Left renal cortex interstitium (tissue), 4 donors: ENCODE measurements around the gene TMEM126A. TPM values are rescaled to one million over a fixed set of nuclear protein-coding genes. Genes with fewer than 3 reads are reported as not detected.
"Not testable (repeated sequence)": the region's sequence is repeated elsewhere in the genome, so short reads cannot be mapped to it uniquely, and the experiment has no call there.

Experiments
- DNase-seq, 4 donors: peaks; one replicate each; pipeline ENCODE4 v3.0.0-alpha.2; 2013; ENCODE audit warnings: low read depth in 4 of 4, low spot score in 2 of 4, missing footprints in 1 of 4
- polyA plus RNA-seq, 4 donors: library from polyadenylated mRNA; unstranded; fragments of 120-200 nt; gene quantifications; one replicate each; pipeline ENCODE4 v1.2.1, GENCODE V29; 2013; ENCODE audit not compliant: insufficient read length in 4 of 4

TMEM126A gene
- polyA plus RNA-seq = 10 to 100 TPM; 30.2 to 37.2 (median 34.4) TPM

DNA sequence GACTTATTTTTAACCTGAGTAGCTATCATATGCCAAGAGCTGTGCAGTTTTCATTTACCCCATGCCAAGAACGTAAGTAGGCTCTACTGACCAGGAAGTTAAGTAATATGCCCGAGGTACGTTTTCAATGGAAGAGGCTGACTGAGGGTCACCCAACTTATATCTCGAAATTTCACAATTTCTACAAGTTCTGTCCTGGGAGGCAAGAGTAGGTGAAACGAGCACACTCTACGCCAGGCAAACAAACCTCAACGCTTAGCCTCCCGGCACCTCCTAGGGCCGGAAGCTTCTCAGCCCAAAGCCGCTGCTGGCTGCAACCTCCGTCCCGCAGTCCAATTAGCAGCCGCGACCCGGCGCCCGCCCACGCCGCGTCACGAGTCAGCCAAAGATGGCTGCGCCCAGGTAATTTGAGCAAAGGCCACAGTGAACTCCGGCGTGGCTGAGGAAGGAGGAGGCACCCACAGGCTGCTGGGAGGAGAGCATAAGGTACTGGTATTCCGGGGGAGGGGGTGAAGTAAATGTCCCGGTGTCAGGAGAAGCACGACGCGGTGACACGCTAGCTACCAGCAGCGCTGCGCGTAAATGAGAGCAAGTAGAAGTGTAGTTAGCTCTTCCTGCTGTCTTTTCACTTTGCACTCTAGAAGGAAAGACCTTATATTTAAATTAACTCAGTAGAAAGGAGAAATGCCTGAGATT is at the start of gene TMEM126A:
Gene TMEM126A, plus strand, starts transcription at position 364 of the 696 bp plus-strand sequence. CDS start 2,289 bp downstream, outside the sequence.
- peak; percentile 77 to 86 (median 82) for DNase-seq

DNA sequence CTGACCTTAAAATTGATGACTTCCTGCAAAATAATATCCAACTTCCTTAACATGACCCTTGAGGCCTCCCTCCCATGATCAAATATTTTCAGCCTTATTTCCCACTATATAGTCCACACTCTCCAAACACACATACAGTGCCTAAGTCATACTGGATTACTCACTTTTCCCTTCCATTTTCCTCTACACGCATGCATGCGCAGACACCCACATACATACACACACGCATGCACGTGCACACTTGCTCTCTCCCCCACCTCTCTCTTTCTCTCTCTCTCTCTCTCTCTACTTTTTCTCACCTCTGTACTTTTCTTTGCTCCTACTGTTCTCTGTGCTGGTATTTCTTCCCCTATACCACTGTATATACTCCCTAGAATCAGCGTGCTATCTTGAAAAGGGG is 48.7 kb upstream of the TMEM126A start:
- DNase-seq = no peak

DNA sequence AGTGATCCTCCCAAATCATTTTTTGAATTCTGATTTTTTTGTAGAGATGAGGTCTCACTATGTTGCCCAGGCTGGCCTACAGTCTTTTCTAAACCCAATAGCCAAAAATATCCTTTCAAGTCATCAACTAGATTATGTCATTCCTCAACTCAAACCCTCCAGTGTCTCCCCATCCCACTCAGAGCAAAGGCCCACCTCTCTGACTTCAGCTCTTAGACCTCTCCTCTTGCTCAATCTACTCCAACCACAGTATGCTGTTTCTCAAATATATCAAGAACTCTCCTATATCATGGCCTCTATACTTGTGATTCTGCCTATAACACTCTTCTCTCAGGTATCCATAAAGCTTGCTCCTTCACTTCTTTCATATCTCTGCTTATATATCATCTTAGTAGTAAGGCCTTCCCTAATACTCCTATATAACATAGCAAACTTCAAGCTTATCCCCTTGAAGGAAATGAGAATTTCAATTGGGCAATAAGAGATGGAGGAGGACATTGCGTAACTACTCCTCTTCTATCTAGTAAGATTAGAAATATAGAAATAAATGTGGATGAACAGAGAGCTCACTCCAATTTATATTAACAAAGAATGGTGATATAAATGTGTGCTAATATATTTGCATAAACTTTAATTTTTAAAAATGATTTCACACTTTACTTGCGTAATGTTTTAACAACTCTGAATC is 45.1 kb upstream of the TMEM126A start:
- no peak for DNase-seq

DNA sequence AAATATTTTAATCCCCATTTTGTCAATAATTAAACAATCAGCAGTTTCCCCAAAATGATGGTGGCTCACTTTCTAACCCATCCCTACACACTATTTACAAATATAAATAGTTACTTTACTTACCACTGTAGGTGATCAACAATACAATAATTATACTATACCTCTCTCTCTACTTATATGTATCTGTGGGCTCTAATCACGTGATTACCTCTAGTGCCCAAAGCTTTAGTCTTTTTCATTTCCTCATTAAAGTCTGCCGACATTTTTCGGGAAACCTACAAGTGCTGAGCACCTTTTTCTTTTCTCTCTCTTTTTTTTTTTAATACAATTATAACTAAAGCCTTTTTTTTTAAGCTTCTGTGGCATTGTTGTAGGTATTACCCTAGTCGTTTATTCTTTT is 44.5 kb upstream of the TMEM126A start:
- DNase-seq = no peak

DNA sequence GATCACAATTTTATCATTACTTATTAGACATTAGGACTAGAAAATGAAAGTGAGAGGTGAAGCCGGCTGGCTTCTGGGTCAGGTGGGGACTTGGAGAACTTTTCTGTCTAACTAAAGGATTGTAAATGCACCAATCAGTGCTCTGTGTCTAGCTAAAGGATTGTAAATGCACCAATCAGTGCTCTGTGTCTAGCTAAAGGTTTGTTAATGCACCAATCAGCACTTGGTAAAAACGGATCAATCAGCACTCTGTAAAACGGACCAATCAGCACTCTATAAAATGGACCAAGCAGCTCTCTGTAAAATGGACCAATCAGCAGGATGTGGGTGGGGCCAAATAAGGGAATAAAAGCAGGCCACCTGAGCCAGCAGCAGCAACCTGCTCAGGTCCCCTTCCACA is 41.5 kb upstream of the TMEM126A start:
- not testable (repeated sequence) for DNase-seq

DNA sequence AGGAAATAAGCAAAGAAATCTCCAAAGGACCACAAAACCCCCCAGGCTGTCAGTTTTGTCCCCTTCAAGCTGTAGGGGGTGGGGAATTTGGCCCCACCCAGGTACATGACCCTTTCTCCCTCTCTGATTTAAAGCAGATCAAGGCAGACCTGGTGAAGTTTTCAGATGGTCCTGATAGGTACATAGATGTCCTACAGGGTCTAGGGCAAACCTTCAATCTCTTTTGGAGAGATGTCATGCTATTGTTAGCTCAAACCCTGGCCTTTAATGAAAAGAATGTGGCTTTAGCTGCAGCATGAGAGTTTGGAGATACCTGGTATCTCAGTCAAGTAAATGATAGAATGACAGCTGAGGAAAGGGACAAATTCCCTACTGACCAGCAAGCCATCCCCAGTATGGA is 39.1 kb upstream of the TMEM126A start:
- not testable (repeated sequence) for DNase-seq

DNA sequence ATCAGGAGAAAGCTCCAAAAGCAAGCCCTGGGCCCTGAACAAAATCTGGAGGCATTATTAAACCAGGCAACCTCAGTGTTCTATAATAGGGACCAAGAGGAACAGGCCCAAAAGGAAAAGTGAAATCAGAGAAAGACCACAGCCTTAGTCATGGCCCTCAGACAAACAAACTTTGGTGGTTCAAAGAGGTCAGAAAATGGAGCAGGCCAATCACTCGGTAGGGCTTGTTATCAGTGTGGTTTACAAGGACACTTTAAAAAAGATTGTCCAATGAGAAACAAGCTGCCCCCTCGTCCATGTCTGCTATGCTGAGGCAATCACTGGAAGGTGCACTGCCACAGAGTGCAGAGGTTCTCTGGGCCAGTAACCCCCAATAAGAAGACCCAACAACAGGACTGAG is 38.5 kb upstream of the TMEM126A start:
- not testable (repeated sequence) for DNase-seq

DNA sequence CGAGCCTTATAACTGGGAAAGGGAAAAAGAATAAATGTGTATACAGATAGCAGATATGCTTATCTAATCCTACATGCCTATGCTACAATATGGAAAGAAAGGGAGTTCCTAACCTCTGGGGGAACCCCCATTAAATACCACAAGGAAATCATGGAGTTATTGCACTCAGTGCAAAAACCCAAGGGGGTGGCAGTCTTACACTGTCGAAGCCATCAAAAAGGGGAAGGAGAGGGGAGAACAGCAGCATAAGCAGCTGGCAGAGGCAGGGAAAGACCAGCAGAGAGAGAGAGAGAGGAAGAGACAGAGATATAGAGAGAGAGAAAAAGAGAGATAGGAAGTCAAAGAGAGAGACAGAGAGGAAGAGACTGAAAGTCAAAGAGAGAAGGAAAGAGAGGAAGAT is 36.1 kb upstream of the TMEM126A start:
- DNase-seq = not testable (repeated sequence)

DNA sequence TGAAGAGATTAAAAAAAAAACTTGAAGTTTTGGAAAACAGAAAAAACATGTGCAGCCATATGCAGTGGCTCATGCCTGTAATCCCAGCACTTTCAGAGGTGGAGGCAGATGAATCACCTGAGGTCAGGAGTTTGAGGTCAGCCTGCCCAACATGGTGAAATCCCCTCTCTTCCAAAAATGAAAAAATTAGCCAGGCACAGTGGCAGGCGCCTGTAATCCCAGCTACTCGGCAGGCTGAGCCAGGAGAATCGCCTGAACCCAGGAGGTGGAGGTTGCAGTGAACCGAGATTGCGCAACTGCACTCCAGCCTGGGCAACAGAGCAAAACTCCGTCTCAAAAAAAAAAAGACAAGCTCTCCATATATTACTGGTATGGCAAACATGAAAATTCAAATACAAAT is 28.3 kb upstream of the TMEM126A start:
- DNase-seq = no peak

DNA sequence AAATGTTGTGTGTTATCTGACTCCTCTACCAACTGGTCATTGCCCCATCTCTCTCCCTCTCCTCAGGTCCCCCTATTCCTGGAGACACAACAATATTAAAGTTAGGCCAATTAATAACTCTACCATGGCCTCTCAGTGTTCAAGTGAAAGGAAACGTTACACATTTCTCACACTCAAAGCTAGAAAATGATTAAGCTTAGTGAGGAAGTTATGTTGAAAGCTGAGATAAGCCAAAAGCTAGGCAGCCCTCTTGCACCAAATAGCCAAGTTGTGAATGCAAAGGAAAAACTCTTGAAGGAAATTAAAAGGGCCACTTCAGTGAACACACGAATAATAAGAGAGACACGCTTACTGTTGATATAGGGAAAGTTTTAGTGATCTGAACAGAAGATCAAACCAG is 27.5 kb upstream of the TMEM126A start:
- DNase-seq = no peak

DNA sequence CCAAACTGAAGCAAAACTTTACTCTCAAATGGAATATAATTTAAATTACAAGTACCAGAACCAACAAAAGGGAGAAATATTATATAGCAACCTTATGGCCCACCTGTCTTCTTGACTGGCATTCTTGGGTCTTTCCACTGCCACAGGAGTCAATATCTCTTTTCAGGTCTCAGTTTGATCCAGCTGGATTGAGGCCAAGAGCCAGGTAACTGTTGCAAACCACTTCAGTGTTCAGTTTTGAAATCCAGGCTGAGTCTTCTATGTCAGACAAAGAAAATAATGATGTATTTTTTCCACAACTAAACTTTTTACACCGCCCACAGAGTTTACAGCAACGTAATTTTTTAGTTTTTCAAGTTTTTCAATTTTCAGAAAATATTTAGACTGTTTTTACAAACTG is 21.3 kb upstream of the TMEM126A start:
- DNase-seq = no peak

DNA sequence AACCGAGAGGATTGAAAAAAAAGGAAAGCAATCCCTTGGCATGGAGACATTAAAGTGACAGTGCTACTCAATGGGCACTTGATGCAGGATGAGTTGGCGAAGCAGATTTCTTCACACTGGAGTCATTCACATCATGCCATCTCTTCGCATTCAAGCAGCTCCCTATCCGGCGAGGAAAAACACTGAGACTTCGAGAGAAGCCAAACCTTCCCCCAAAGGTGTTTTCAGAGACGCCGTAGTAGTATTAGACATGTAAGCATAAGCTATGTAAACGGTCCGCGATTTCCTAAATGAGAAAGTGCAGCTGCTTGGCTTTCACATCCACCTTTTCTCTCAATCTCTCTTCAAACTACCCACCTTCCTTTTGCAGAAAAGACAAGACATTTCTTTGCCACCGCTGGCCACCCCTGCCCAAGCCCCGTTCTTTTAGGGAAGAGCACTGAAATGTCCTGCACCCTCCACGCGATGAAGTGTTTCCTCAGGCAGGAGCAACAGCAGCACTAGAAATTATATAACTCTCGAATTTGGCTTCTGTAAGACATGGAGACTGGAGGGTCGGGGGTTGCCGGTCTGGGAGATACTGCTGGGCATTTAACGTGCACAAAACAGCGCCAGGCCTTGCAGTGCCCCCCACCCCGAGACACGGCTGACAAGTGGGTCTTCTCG is 20.3 kb upstream of the TMEM126A start, which contains the start of gene DLG2:
Gene DLG2, minus strand, starts transcription at position 13 of the 666 bp plus-strand sequence.
- DNase-seq = peak in 3 of 4 donors; percentile 35 to 59 (median 43)

DNA sequence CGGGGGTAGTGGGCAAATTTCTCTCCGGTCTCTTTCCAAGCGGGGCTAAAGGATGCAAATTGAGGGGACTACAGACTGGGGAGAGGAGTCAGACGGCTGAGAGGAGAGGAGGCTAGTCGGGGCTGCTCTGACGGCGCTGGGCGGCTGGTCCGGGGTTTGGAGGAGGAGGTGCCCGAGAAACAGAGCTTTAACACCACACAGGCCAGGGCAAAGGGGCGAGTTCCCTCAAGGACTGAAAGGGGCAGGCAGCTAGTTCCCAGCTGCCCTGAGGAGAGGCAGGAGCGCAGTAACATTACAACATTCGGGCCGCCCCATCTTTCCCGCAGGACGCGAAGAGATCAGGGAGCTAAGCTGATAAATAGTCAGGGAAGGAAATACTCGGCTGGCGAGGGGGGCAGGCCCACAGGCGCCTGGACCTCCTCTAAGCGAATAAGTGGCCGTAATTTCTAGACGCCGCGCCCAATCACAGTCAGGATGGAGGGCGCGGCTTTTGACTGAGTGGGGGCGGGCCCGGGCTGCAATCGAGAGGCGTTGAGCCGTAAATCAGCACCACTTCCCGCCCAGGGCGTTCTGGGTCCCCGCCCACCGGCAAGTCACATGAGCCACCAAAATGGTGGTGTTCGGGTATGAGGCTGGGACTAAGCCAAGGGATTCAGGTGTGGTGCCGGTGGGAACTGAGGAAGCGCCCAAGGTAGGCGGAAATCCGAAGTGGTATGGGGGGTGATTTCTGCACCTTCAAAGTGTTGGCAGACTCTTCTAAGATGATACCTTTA is 19.6 kb upstream of the TMEM126A start, which contains the start of gene TMEM126B:
Gene TMEM126B, plus strand, starts transcription at position 596 of the 773 bp plus-strand sequence. Its CDS starts 15 bp downstream, at position 611.
- DNase-seq = peak; percentile 81 to 96 (median 92)

DNA sequence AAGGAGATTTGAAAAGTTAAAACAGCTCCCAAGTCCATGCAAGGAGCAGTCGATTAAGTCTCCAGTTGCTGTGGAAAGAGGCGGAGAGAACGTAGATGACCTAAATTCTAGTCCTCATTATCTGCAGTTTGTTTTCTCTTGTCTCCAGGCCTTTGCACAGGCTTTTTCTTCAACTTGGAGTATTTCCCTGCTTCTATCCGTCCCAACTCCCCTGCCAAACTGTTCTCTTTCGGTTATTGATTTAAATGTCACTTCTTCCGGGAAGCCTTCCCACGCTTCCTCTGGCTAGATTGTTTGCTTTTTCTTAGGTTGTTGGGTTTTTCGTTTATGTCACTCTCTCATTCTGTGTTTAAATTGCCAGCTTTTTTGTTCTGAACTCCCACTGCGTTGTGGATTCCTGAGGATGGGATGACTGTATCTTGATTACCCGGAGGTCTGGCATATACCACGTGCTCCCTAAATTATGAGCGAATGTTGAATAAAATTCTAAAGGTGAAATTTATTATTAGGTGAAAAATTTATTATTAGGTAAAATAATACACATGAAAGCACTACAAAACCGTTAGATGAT is 18.9 kb upstream of the TMEM126A start:
- DNase-seq = peak in 2 of 4 donors; percentile 10 to 84

DNA sequence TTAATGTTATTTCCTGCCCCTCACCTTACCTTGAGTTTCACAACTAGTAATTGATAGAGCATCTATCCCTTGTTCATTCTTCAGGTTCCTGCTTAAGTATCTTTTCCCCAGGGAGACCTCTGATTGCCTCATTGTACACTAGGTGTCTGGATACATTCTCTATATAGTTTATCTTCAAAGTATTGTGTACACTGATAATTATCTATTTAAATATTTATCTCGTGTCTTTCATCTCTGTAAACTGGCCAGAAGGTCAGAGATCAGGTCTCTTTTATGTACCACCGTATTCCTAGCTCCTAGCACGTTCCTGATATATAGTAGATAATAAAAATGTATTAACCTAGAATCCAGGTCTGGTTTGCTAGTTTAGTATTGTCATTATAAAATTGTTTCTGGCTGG is 13.0 kb upstream of the TMEM126A start:
- no peak for DNase-seq

DNA sequence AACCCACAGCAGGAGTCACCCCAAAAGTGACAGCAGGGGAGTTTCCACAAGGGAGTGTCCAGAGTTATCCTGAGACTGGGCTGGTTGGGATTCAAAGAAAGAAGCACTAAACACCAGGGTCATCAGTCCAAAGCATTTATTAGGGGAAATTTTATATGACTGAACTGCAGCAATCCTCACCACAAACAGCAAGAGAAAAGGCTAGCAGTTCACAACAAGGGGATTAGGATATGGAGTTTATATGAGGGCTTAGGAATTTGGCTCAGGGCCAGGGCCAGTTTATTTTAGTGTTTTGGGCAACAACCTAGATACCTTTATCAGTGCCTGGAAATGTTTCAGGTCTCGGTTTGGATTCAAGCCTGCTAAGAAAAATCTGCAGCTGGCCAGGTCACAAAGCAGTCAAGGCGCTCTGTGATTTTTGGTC is 4.6 kb upstream of the TMEM126A start:
- DNase-seq = no peak

DNA sequence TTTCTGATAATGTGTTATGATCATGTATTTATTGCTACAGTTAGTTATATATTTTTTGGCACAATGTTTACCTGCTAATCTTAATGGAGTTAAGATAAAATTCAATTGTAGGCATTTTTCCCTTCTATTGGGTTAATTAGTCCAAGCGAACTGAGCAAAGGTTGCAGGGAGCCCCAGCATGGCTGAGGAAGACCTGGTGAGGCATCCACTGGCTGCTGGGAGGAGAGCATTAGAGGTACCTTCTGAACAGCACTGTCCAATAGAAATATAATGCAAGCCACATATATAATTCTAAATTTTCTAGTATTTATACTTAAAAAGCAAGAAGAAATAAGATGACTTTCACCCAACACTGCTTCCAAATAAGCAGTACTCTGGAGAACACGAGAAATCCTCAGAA is 689 bp upstream of the TMEM126A start:
- DNase-seq = no peak

DNA sequence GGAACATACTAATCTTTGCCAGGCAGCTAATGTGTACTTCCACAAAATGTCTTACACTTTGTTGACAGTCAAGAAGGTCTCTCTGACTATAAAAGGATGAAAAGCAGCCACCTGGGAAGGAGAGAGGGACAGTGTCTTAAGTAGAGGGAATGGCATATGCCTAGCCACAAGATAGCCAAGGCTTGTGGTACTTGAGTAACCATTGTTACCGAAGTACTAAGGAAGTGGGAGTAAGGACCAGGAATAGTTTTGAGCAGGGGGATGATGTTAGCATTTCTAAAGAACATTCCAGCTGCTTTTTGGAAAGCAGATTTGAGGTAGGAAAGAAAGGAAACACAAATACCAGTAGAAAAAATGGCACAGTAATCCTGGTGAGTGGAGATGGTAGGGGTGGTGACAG is 3.4 kb downstream of the TMEM126A start:
- DNase-seq = no peak

DNA sequence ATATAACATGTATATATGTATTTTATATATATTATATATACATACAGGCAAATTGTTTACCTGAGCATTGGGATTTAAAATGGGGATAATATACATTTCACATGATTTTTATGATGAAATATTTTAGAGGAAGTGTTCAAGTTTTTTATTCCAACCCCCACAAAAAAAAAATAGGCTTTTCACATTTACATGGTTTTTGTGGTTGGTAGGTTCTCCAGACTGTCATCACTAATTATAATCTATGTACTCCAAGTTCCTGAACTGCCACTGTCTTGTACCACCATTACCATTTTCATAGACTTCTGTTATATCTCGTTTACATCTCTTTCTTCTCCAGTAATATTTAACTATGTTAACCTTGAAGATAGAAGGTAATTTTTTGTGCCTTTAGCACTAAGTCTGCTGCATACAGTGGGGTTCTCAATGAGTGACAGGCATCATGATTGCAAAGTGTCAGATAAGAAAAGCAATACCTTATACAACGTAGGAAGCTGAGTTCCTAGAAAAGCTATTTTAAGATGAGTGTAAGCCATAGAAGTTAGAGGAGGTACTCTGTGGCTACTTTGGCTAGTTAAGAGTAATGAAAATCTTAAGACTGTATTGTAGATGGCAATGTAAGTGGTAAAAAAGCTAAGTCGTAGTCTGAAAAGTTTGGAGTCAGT is 5.2 kb downstream of the TMEM126A start:
- no peak for DNase-seq

DNA sequence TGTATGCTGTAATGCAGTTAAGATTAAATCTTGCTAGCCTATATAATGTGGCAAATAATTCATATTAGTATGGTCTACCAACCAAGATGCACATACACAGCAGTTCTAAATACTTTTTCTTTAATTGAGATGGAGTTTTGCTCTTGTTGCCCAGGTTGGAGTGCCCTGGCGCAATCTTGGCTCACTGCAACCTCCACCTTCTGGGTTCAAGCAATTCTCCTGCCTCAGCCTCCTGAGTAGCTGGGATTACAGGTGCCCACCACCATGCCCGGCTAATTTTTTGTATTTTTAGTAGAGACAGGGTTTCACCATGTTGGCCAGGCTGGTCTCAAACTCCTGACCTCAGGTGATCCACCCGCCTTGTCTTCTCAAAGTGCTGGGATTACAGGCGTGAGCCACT is 6.6 kb downstream of the TMEM126A start:
- DNase-seq = not testable (repeated sequence)
